GM19468 (cell line): ENCODE data around the gene SAMD14.
"Not testable (repeated sequence)": the region's sequence is repeated elsewhere in the genome, so short reads cannot be mapped to it uniquely, and the experiment has no call there.

ENCODE experiments used
- ATAC-seq: cut with Tn5 transposase; IDR thresholded peaks from one replicate; pipeline ENCODE4 v1.9.1; 2021; ENCODE audit warnings: mild to moderate bottlenecking, moderate library complexity, moderate number of reproducible peaks; ENCODE audit not compliant: unreplicated experiment; ENCODE audit errors: extremely low read depth

SAMD14 gene

DNA sequence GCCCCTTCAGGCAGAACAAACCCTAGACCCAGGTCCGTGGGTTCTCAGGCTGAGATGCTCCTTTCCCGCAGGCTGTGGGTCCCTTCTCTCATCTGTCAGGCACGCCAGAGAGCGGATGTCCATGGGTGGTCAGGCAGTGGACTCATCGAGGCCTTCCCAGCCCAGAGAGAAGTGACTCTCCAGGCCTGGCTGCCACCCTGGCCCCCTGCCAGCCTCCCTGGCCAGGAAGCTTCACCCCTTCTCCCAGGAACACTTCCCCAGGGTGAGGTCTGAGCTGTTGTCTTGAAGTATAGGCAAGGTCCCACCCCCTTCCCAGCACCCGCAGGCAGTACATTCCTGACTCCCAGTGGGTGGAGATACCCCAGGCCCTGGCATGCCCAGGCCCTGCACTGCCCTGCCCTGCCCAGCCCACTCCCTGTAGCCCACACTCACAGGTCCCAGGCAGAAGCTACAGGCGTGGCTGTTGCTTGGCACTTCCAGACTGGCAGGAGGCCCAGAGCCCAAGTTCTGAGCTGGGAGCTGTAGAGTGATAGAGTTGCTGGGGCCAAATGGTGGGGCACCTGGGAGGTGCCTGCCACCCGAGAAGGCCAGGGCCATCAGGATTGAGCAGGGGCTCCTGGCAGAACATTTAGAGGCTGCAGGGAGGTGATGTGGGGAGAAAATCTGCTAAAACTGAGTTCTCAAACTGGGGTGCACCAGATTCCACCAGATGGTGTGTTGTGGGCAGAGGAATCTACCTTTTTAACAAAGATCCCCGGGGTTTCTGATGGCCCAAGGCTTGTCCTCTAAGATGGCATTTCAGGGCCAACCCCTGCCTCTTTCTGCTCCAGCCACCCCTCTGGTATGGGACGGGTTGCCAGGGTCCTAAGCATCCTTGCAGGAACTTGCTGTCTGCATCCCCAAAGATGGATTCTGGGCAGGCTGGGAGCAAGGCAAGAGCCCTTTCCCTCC lies 67.4 kb downstream of the SAMD14 start:
- no peak for ATAC-seq

DNA sequence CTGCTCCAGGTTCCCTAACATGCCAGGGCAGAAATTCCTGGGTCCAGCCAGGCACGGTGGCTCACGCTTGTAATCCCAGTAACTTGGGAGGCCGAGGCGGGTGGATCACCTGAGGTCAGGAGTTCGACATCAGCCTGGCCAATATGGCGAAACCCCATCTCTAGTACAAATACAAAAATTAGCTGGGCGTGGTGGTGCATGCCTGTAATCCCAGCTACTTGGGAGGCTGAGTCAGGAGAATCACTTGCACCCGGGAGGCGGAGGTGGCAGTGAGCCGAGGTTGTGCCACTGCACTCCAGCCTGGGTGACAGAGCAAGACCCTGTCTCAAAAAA lies 68.3 kb downstream of the SAMD14 start:
- ATAC-seq: not testable (repeated sequence)

DNA sequence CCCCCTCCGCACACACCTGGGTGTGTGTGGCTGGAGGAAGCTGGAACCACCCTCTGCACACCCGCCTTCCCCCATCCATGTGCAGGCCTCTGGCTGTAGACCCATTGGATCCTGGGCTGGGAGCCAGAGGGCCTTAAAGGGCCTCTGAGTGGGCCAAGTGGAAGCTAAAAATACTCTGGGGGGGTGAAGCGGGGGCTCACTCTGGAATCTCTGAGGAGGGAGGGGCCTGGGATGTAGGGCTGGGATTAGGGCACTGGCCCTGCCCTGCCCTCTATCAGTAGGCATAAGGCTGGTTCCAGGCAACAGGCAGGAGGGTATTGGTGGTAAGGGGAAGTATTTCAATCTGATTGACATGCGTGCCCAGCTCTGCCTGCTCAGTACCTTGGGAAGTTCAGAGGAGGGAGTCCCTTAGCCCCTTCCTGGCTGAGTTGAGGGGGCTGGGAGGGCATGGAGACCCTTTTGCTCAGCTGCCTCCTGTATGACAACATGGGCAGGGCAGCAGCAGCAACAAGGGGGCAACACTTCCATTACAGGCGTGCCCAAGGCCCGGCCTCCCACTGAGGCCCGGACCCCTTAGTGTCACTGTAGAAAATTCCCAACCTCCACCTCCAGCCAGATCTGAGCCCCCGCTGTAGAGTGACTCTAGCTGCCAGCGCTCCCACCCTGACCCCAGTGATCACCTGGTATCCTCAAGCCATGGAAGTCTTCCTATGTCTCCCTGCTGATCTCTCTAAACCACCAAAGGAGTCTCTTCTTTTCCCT lies 68.8 kb downstream of the SAMD14 start:
- ATAC-seq: no peak
